Colonic mucosa (tissue), 4 donors: Measurements from ENCODE around the gene PRXL2A. TPM values are rescaled to one million over a fixed set of nuclear protein-coding genes. Genes with fewer than 3 reads are reported as not detected.

Experiments used
- DNase-seq: peaks from one replicate; pipeline ENCODE4 v3.0.0-alpha.2; 2020
- H3K27ac ChIP-seq: fragments of 200-600 bp; one replicate; pipeline ENCODE4 v1.8.0; 2021
- H3K27me3 ChIP-seq: fragments of 200-600 bp; one replicate; pipeline ENCODE4 v1.8.0; 2021
- H3K36me3 ChIP-seq: fragments of 200-600 bp; one replicate; pipeline ENCODE4 v1.8.0; 2021
- H3K4me1 ChIP-seq: fragments of 200-600 bp; one replicate; pipeline ENCODE4 v1.8.0; 2021; ENCODE audit warnings: mild to moderate bottlenecking
- H3K4me3 ChIP-seq: fragments of 200-600 bp; one replicate; pipeline ENCODE4 v1.8.0; 2021
- H3K9ac ChIP-seq, 2 donors: one replicate each; pipeline ENCODE4 v1.7.0; 2013; ENCODE audit warnings: control low read depth in 2 of 2, low read depth in 2 of 2, low read length in 2 of 2
- H3K9me3 ChIP-seq: fragments of 200-600 bp; one replicate; pipeline ENCODE4 v1.8.0; 2021
- intact Hi-C: fragments of 100-400 bp; cut with DNase I; formaldehyde crosslinking; loops from one replicate; pipeline ENCODE4 v1.14.1; 2022
- total RNA-seq, 2 donors: library from RNA; stranded (reverse); fragmentation: NEBNext Ultra II Directional in 1 of 2; extraction: Animal tissue kit (Norgen Biotek cat#: 25700) in 1 of 2; gene quantifications; one replicate each; pipeline ENCODE4 v1.2.1, GENCODE V29; 2021
- TF ChIP-seq, protein P1 (sequence below): fragments of 200-600 bp; IDR thresholded peaks from one replicate; pipeline ENCODE4 v1.8.0; 2022; ENCODE audit warnings: antibody characterized with exemption, mild to moderate bottlenecking
- donor health status: healthy.
- donor health status: DM: no; HTN: no; CAD: no.
- donor health status: DM: no; HTN: no; CAD: no.

PRXL2A gene
- total RNA-seq, 2 donors from 2014 or later = 73.5 to 101 TPM

DNA sequence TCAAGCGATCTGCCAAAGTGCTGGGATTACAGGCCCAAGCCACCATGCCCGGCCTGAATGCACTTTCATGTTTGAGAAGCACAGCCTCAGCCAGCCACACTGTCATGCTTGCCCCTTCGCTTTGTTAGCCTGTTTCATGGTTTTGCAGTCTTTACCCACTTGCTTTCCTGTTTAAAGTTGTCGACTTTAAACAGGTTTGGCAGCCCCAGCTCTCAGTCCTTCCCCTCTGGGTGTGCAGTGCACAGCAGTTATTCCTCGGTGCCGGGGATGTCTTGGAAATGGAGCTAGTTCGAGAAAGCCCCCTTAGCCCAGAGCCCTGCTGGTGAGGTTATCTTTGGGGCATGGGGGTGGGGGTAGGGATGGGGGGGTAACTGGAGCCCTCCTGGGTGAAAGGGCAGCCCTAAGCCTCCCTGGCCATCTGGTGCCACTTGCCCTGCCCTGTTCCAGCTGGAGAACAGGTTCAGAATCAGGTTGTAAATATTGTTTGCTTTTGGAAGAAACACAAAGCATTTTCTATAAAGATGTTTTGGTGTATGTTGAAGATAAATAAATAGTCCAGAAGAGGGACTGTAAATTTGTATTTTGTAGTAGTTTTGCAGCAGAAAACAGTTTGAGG, 60.6 kb downstream of the PRXL2A start:
- Histone ChIP-seq H3K4me3 (no peak overlapping the region), H3K9me3 (no peaks in the 10 kb centered on the region), H3K4me1 (peaks cover 24% of the 10 kb centered on the region), H3K27me3 (no peaks in the 10 kb centered on the region), H3K36me3 (no peaks in the 10 kb centered on the region), H3K9ac (peak overlapping the region in 1 of 2 donors; percentile 55), H3K27ac (peak overlapping the region; percentile 55)
- TF ChIP-seq, protein P1, sequence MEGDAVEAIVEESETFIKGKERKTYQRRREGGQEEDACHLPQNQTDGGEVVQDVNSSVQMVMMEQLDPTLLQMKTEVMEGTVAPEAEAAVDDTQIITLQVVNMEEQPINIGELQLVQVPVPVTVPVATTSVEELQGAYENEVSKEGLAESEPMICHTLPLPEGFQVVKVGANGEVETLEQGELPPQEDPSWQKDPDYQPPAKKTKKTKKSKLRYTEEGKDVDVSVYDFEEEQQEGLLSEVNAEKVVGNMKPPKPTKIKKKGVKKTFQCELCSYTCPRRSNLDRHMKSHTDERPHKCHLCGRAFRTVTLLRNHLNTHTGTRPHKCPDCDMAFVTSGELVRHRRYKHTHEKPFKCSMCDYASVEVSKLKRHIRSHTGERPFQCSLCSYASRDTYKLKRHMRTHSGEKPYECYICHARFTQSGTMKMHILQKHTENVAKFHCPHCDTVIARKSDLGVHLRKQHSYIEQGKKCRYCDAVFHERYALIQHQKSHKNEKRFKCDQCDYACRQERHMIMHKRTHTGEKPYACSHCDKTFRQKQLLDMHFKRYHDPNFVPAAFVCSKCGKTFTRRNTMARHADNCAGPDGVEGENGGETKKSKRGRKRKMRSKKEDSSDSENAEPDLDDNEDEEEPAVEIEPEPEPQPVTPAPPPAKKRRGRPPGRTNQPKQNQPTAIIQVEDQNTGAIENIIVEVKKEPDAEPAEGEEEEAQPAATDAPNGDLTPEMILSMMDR = no peak
- intact Hi-C loops = no loop called here
- peak; percentile 28 for DNase-seq

DNA sequence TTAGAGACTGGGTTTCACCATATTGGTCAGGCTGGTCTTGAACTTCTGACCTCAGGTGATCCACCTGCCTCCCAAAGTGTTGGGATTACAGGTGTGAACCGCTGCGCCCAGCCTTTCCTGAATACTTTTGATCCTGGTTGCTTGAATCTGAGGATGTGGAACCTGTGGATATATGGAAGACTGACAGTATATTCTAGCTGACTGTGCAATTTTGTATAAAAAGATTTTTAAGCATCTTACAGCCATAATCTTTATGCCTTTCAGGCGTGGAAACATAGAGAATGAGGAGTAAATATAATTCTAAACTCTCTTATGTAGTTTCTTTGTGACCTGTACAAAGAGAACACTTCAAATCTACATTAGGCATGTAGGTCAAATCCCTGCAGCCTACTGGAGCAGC, 61.9 kb downstream of the PRXL2A start:
- TF ChIP-seq, protein P1 = no peak
- no peak for DNase-seq
- Histone ChIP-seq H3K4me1 (peaks cover 10% of the 10 kb centered on the region), H3K36me3 (no peaks in the 10 kb centered on the region), H3K27ac (no peak overlapping the region), H3K9ac (no peak overlapping the region), H3K9me3 (no peaks in the 10 kb centered on the region), H3K4me3 (no peak overlapping the region), H3K27me3 (no peaks in the 10 kb centered on the region)
- intact Hi-C loops = no loop called here

DNA sequence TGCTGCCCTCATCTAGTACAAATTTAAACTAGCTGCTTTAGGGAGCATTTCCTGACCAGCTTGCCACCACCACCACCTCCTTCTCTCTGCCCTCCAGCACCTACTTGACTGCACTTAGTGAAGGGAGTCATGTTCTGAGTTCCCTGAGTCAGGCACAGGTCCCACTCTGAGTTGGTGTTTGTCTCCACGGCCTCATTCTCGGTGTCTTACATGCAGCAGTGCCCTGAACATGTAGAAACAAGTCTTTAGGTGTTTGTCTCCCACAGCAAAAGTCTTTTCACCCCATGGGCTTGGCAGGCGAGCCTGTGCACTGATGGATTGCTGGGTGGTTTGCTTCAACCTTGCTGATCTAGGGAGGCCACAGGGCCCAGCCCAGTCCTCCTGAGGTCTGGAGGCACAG, 62.6 kb downstream of the PRXL2A start:
- no peak for DNase-seq
- H3K4me1 ChIP-seq = peaks cover 4% of the 10 kb centered on the region
- H3K9me3 ChIP-seq = no peaks in the 10 kb centered on the region
- no peaks in the 10 kb centered on the region for H3K27me3 ChIP-seq
- TF ChIP-seq, protein P1 = no peak
- H3K4me3 ChIP-seq = no peak overlapping the region
- H3K27ac ChIP-seq = no peak overlapping the region
- no peaks in the 10 kb centered on the region for H3K36me3 ChIP-seq
- H3K9ac ChIP-seq = peak overlapping the region in 1 of 2 donors; percentile 19
- intact Hi-C loops = no loop called here

DNA sequence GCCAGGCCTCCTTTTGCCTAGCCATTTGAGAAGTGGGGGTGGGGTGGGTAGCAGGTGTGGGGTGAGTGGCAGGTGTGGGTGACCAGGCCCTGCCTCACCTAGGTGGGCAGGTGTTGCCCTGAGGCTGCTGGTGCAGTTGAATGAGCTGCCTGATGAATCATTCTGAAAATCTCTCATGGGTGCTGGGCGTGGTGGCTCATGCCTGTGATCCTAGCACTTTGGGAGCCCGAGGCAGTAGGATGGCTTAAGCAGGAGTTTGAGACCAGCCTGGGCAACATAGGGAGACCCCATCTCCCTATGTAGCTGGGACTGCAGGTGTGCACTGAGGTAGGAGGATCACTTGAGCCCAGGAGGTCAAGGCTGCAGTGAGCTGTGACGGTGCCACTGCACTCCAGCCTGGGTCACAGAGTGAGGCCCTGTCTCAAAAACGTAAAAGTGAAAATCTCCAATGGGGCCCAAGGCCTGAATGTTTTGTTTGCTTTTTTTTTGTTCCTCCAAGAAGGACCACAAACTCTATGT, 63.4 kb downstream of the PRXL2A start:
- Histone ChIP-seq H3K27ac (no peak overlapping the region), H3K9me3 (no peaks in the 10 kb centered on the region), H3K4me1 (peaks cover 4% of the 10 kb centered on the region), H3K27me3 (no peaks in the 10 kb centered on the region), H3K4me3 (no peak overlapping the region), H3K36me3 (no peaks in the 10 kb centered on the region), H3K9ac (no peak overlapping the region)
- intact Hi-C loops = no loop called here
- DNase-seq = no peak
- TF ChIP-seq, protein P1 = no peak

DNA sequence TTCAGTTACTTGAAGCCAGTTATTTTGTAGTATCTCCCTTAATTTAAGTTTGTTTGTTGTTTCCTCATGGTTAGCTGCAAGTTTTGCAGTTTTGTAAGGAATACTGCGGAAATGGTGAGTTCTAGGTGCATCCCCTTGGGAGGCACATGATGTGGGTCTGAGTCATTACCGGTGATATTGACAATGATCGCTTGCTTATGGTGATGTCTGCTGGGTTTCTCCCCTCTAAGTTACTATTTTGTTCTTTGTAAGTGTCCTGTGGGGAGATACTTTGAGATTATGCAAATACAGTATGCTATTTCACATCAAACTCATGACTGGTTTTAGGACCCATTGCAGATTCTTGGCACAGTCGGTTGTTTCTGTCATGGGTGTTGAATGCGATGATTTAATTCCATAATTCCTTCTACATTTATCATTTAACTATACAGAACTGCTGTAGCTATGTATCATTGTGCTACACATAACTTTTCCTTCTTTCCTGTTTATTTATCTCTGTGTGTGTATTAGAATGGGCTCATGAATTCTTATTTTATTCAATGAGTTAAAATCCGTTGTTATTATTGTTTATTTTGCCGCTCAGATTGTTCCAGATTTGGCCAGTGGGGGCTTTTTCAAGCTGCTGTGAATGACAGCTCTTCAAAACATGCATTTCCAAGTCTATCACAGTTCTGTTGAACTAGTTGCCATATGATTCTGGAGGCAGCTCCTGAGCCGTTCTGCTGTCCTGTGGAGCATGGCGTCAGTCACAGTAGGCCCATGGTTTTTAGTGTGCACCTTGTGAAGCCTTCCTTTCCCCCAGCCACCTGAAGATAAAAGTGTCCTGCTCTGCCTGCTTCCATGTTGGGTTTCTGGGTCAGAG, 64.1 kb downstream of the PRXL2A start:
- peaks cover 4% of the 10 kb centered on the region for H3K4me1 ChIP-seq

More for the DNA sequence above, 64.1 kb downstream of the PRXL2A start:
- intact Hi-C loops = no loop called here
- no peak for DNase-seq
- H3K36me3 ChIP-seq = no peaks in the 10 kb centered on the region
- peak overlapping the region; percentile 7 for H3K27ac ChIP-seq
- no peaks in the 10 kb centered on the region for H3K9me3 ChIP-seq
- H3K9ac ChIP-seq = no peak overlapping the region
- TF ChIP-seq, protein P1 = no peak
- H3K27me3 ChIP-seq = no peaks in the 10 kb centered on the region
- no peak overlapping the region for H3K4me3 ChIP-seq
